ENCODE measurements around the gene ZNF425. TPM values are rescaled to one million over a fixed set of nuclear protein-coding genes. Genes with fewer than 3 reads are reported as not detected.
"Not testable (repeated sequence)": the region's sequence is repeated elsewhere in the genome, so short reads cannot be mapped to it uniquely, and the experiment has no call there.

The ZNF425 gene
- total RNA-seq, 1 donor from 2014 or later = 1.2 TPM

DNA sequence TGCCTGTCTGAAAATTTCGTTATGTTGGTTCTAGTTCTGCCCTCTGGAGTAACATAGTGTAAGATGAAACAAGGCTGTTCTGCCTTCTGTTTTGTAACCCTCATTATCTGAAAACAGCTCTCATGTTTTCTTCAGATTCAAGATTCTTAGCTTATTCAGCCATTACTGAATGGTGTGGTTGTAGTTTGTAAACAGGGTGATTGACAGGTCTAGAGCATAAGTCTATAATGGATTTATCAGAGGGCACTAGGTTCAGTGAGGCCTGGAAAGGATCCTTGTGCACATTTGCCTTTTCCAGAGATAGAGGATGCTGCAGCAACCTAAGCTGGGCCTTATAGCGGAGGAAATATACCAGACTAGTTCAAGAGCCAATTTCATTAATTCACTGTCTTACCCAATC, 27.2 kb upstream of the ZNF425 start:
- TF ChIP-seq, protein P1, sequence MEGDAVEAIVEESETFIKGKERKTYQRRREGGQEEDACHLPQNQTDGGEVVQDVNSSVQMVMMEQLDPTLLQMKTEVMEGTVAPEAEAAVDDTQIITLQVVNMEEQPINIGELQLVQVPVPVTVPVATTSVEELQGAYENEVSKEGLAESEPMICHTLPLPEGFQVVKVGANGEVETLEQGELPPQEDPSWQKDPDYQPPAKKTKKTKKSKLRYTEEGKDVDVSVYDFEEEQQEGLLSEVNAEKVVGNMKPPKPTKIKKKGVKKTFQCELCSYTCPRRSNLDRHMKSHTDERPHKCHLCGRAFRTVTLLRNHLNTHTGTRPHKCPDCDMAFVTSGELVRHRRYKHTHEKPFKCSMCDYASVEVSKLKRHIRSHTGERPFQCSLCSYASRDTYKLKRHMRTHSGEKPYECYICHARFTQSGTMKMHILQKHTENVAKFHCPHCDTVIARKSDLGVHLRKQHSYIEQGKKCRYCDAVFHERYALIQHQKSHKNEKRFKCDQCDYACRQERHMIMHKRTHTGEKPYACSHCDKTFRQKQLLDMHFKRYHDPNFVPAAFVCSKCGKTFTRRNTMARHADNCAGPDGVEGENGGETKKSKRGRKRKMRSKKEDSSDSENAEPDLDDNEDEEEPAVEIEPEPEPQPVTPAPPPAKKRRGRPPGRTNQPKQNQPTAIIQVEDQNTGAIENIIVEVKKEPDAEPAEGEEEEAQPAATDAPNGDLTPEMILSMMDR (IDR thresholded peaks at IDR 0.05) = no peak
- intact Hi-C loops (cut with DNase I) = no loop called here
- H3K9me3 ChIP-seq = no peaks in the 10 kb centered on the region
- ATAC-seq (no peak), DNase-seq (no peak)
- H3K27ac ChIP-seq = no peak overlapping the region
- peaks cover 41% of the 10 kb centered on the region for H3K36me3 ChIP-seq
- H3K4me1 ChIP-seq = peaks cover 9% of the 10 kb centered on the region
- no peaks in the 10 kb centered on the region for H3K27me3 ChIP-seq (ENCODE audit: low read depth)
- no peak overlapping the region for H3K4me3 ChIP-seq

DNA sequence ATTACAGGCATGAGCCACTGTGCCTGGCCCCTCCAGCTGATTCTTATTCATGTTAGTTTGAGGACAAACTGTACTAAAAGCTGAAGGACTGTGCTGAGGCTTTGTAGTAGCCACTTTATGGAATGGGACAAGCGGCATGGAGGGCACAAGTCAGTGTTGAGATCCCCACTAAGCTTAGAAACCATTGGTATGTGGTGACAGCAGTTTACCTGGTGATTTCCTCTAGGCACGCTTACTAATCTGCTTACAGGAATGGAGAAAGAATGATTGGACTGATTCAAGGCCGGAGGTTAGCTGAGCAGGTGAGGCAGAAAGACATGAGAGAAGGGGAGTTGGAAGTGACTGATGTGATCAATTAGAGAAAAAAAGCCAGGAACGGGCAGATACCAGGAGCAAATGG, 24.9 kb upstream of the ZNF425 start:
- intact Hi-C loops (cut with DNase I) = no loop called here
- TF ChIP-seq, protein P1 (IDR thresholded peaks at IDR 0.05) = no peak
- Histone ChIP-seq H3K4me1 (peaks cover 19% of the 10 kb centered on the region), H3K36me3 (peaks cover 23% of the 10 kb centered on the region), H3K27ac (no peak overlapping the region), H3K9me3 (no peaks in the 10 kb centered on the region), H3K4me3 (no peak overlapping the region), H3K27me3 (ENCODE audit: low read depth) (no peaks in the 10 kb centered on the region)
- DNase-seq (no peak), ATAC-seq (no peak)

DNA sequence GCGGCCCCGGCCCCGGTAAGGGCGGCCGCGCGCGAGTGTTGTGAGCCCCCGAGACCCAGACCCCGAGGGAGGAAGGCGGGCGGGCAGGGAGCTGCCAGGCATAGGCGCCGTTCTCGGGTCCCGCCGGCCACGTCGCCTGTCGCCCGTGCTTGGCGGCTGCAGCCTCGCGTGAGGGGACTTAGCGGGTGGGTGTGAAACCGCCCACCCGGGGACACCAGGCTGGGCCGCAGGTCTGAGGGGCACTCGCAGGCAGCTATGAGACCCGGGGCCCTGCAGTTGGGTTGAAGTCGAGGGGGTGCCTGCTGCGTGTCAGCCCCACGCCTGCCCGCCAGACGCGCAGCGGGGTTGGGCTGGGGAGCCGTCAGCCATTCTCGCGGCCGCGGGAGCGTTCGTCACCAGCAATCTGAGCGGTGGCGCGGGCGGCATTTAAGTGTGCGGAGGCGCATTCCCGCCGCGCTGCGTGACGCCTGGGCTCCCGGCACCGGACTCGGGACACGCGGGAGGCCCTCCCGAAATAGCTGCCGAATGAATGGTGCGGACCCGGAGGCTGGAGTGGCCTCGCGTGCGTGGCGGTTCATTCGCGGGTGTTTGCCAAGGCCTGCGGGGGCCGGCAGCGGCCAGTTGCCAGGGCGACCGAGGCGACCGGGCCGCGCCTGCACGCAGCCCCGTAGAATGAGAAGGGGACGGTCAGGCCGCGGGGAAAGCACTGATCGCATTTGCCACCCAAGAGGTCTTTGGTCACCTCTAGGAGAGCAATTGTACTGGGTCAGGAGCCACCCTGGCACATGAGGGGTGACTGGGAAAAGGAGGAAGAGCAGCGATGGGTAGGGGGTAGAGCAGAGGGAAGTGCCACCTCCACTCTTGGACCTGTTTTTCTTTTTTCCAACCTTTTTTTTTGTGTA, 21.9 kb upstream of the ZNF425 start:
- ATAC-seq = peak; percentile 73 to 81
- peak overlapping the region; percentile 93 for H3K4me3 ChIP-seq
- TF ChIP-seq, protein P1 (IDR thresholded peaks at IDR 0.05) = no peak
- DNase-seq = peak; percentile 79
- intact Hi-C loops (cut with DNase I) = no loop called here
- peak overlapping the region; percentile 95 for H3K27ac ChIP-seq
- no peaks in the 10 kb centered on the region for H3K36me3 ChIP-seq
- no peaks in the 10 kb centered on the region for H3K27me3 ChIP-seq (ENCODE audit: low read depth)
- no peaks in the 10 kb centered on the region for H3K9me3 ChIP-seq
- peaks cover 21% of the 10 kb centered on the region for H3K4me1 ChIP-seq

DNA sequence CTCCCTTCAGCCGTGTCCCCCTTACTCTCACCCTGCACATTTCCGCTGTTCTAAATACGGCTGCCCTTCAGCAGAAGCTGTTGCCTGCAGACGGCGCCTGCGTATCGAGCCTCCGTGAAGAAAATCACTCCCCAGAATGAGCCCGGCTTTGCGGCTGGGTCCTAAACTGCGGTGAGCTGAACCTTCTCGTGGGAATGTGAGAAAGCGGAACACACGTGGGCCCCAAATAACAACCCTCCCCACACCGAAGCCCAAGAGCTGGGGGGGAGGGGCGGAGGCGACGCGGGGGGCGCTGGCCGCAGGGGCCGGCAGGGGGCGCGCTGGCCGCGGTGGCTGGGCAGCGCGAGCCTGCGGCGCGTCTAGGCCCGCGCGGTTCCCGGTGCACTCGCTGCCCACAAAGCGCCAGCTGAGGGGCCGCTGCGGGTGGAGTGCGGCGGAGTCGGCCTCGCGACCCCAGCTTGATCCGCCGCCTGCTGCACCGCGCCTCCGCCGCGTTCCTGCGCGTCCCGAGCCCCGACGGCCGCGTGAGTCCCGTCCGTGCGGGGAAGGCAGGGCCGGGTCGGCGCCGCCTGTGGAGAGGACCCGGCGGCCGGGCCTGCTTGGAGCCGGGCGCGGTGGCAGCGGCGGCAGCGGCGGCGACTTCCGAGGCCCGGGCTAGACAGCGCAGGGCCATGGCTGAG, 21.1 kb upstream of the ZNF425 start, which contains the start of gene ZNF398:
ZNF398 (plus strand) TSS at position 382 of the 680 bp plus-strand sequence; CDS start at position 672, 290 bp downstream.
- TF ChIP-seq, protein P1 (IDR thresholded peaks at IDR 0.05) = peak; percentile 66
- peak within 1 kb of the TSS; percentile 95 for H3K27ac ChIP-seq
- peaks cover 21% of the 10 kb centered on the region for H3K4me1 ChIP-seq
- ATAC-seq (peak; percentile 93 to 97), DNase-seq (peak; percentile 85)
- intact Hi-C loops (cut with DNase I) = no loop called here
- no peaks in the 10 kb centered on the region for H3K36me3 ChIP-seq
- H3K4me3 ChIP-seq = peak within 1 kb of the TSS; percentile 93
- no peaks in the 10 kb centered on the region for H3K27me3 ChIP-seq (ENCODE audit: low read depth)
- H3K9me3 ChIP-seq = no peaks in the 10 kb centered on the region

DNA sequence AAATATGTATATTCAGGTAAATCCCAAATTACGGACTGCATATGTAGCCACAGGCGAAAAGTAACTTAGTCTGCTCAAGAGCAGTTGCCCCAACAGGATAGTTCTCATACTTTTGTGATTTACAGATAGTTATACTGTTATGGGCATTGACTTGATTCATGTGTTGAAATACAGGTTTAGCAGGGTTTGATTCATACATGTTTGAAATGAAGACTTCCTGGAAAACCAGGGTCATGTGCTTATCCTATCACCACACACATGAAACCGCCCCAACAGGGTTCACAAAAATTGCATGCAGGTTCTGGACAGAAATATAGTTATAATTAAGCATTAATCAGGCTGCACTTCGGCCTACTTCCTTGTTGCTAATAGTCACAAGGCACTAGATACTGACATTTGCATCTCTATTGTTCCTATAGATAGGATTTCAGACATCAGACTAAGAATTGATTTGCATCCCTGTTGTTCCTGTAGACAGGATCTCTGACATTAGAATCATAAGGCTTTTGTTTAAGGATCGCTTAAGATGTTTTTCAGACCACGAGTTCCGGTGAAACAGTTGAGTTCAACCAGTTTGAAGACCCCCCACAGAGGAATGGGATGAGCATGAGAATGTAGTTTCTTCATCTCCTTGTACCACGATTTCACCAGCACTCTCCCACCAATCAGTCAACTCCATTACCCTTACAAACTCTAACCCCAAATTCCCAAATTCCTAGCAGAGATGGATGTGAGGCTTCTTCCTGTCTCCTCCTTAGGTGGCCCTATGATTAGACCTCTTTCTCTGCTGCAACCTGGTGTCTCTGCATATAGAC, 19.1 kb upstream of the ZNF425 start:
- intact Hi-C loops (cut with DNase I) = no loop called here
- Histone ChIP-seq H3K9me3 (no peaks in the 10 kb centered on the region), H3K27ac (no peak overlapping the region), H3K36me3 (no peaks in the 10 kb centered on the region), H3K4me3 (no peak overlapping the region), H3K4me1 (peaks cover 21% of the 10 kb centered on the region), H3K27me3 (ENCODE audit: low read depth) (no peaks in the 10 kb centered on the region)
- TF ChIP-seq, protein P1 (IDR thresholded peaks at IDR 0.05) = no peak
- DNase-seq (no peak), ATAC-seq (no peak)

DNA sequence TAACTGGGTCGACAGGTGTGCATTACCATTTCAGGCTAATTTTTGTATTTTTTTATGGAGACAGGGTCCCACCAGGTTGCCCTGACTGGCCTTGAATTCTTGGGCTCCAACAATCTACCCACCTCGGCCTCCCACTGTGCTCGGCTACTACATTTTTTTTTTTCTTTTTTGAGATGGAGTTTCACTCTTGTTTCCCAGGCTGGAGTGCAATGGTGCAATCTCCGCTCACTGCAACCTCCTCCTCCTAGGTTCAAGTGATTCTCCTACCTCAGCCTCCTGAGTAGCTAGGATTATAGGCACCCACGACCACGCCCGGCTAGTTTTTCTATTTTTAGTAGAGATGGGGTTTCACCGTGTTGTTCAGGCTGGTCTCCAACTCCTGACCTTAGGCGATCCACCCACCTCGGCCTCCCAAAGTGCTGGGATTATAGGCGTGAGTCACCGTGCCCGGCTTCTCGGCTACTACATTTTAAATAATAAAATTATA, 18.4 kb upstream of the ZNF425 start:
- H3K27me3 ChIP-seq (ENCODE audit: low read depth); H3K36me3 ChIP-seq; ATAC-seq; H3K27ac ChIP-seq; H3K9me3 ChIP-seq; H3K4me3 ChIP-seq; intact Hi-C loops (cut with DNase I); DNase-seq: not testable (repeated sequence)
- peaks cover 21% of the 10 kb centered on the region for H3K4me1 ChIP-seq
